H9 (cell line): Measurements from ENCODE around the gene SBK3. TPM values are rescaled to one million over a fixed set of nuclear protein-coding genes. Genes with fewer than 3 reads are reported as not detected.

ENCODE experiments used
- DNase-seq: peaks from one replicate; pipeline ENCODE4 v3.0.0-alpha.2; 2017
- H2AFZ ChIP-seq: one replicate; pipeline ENCODE4 v1.6.1; 2013; ENCODE audit warnings: mild to moderate bottlenecking, low read length, control low read depth, moderate library complexity
- H2AK5ac ChIP-seq: 2 replicates; pipeline ENCODE4 v1.6.1; 2013; ENCODE audit warnings: low read length, control low read depth, mixed read lengths; ENCODE audit not compliant: insufficient read length
- H2BK120ac ChIP-seq: one replicate; pipeline ENCODE4 v1.6.1; 2013; ENCODE audit warnings: low read depth, mild to moderate bottlenecking, low read length, control low read depth, inconsistent platforms; ENCODE audit not compliant: poor library complexity, severe bottlenecking
- H2BK12ac ChIP-seq: 2 replicates; pipeline ENCODE4 v1.6.1; 2013; ENCODE audit warnings: low read length, control low read depth, mixed read lengths, low read depth; ENCODE audit not compliant: insufficient read length
- H2BK15ac ChIP-seq: 2 replicates; pipeline ENCODE4 v1.6.1; 2013; ENCODE audit warnings: low read depth, low read length, control low read depth
- H2BK20ac ChIP-seq: one replicate; pipeline ENCODE4 v1.6.1; 2013; ENCODE audit warnings: low read depth, mild to moderate bottlenecking, low read length, control low read depth, inconsistent platforms; ENCODE audit not compliant: poor library complexity, severe bottlenecking
- H2BK5ac ChIP-seq: 2 replicates; pipeline ENCODE4 v1.6.1; 2013; ENCODE audit warnings: low read length, control low read depth, mixed read lengths; ENCODE audit not compliant: insufficient read length
- H3K14ac ChIP-seq: 2 replicates; pipeline ENCODE4 v1.6.1; 2013; ENCODE audit warnings: low read length, control low read depth; ENCODE audit not compliant: insufficient read depth
- H3K18ac ChIP-seq: 2 replicates; pipeline ENCODE4 v1.6.1; 2013; ENCODE audit warnings: low read depth, mild to moderate bottlenecking, mixed read lengths, low read length, control low read depth; ENCODE audit not compliant: insufficient read length
- H3K23ac ChIP-seq: 2 replicates; pipeline ENCODE4 v1.6.1; 2013; ENCODE audit warnings: low read length, control low read depth, mixed read lengths, low read depth; ENCODE audit not compliant: insufficient read length
- H3K23me2 ChIP-seq: 2 replicates; pipeline ENCODE4 v1.6.1; 2013; ENCODE audit warnings: low read depth, mild to moderate bottlenecking, mixed read lengths, low read length, control low read depth; ENCODE audit not compliant: insufficient read length, poor library complexity, severe bottlenecking
- H3K27ac ChIP-seq: 2 replicates; pipeline ENCODE4 v1.5.1; 2013; ENCODE audit warnings: low read length, control low read depth, mixed read lengths, low read depth; ENCODE audit not compliant: insufficient read length
- H3K27me3 ChIP-seq: 2 replicates; pipeline ENCODE4 v1.6.1; 2013; ENCODE audit warnings: low read length, control low read depth, inconsistent platforms; ENCODE audit not compliant: insufficient read depth
- H3K4ac ChIP-seq: 2 replicates; pipeline ENCODE4 v1.6.1; 2013; ENCODE audit warnings: low read depth, mild to moderate bottlenecking, control low read depth, inconsistent platforms, low read length, moderate library complexity
- H3K4me1 ChIP-seq: 2 replicates; pipeline ENCODE4 v1.6.1; 2013; ENCODE audit warnings: low read length, control low read depth, inconsistent platforms; ENCODE audit not compliant: insufficient read depth
- H3K4me2 ChIP-seq: 2 replicates; pipeline ENCODE4 v1.6.1; 2013; ENCODE audit warnings: low read length, control low read depth, mixed read lengths; ENCODE audit not compliant: insufficient read length, insufficient read depth
- H3K56ac ChIP-seq: 2 replicates; pipeline ENCODE4 v1.6.1; 2013; ENCODE audit warnings: low read depth, mild to moderate bottlenecking, mixed read lengths, low read length, control low read depth; ENCODE audit not compliant: insufficient read length
- H3K79me1 ChIP-seq: 2 replicates; pipeline ENCODE4 v1.6.1; 2013; ENCODE audit warnings: low read depth, mild to moderate bottlenecking, moderate library complexity, low read length, control low read depth, inconsistent platforms; ENCODE audit not compliant: insufficient read depth, poor library complexity, severe bottlenecking
- H3K79me2 ChIP-seq: 2 replicates; pipeline ENCODE4 v1.6.1; 2013; ENCODE audit warnings: low read length, control low read depth, inconsistent platforms; ENCODE audit not compliant: insufficient read depth
- H3K9ac ChIP-seq: 2 replicates; pipeline ENCODE4 v1.6.1; 2013; ENCODE audit warnings: low read length, control low read depth, mixed read lengths; ENCODE audit not compliant: insufficient read length; ENCODE audit errors: extremely low read depth
- H3K9me3 ChIP-seq: one replicate; pipeline ENCODE4 v1.6.1; 2013; ENCODE audit warnings: low read depth, low read length, inconsistent platforms; ENCODE audit not compliant: control insufficient read depth
- H3T11ph ChIP-seq: one replicate; pipeline ENCODE4 v1.6.1; 2013; ENCODE audit warnings: mild to moderate bottlenecking, low read length, control low read depth, inconsistent platforms
- H4K20me1 ChIP-seq: one replicate; pipeline ENCODE4 v1.6.1; 2013; ENCODE audit not compliant: control insufficient read depth, insufficient read length, insufficient read depth
- H4K5ac ChIP-seq: 2 replicates; pipeline ENCODE4 v1.6.1; 2013; ENCODE audit warnings: low read depth, mild to moderate bottlenecking, mixed read lengths, low read length, control low read depth; ENCODE audit not compliant: insufficient read length
- H4K8ac ChIP-seq: replicated peaks from 2 replicates; pipeline ENCODE4 v1.6.1; 2013; ENCODE audit warnings: low read length, control low read depth, mixed read lengths, low read depth; ENCODE audit not compliant: insufficient read length
- H4K91ac ChIP-seq: 2 replicates; pipeline ENCODE4 v1.6.1; 2013; ENCODE audit warnings: low read depth, mild to moderate bottlenecking, moderate library complexity, mixed read lengths, low read length, control low read depth; ENCODE audit not compliant: insufficient read length
- H3K27ac Mint-ChIP-seq, 3 experiments: 2 replicates in 2 of 3; 3 replicates in 1 of 3; pipeline ENCODE4 v1.8.0; 2020 to 2021; ENCODE audit warnings: mixed read lengths in 3 of 3, mild to moderate bottlenecking in 1 of 3, moderate library complexity in 1 of 3
- H3K27me3 Mint-ChIP-seq: 2 replicates; pipeline ENCODE4 v1.8.0; 2021; ENCODE audit warnings: low read depth, mild to moderate bottlenecking, moderate library complexity, mixed read lengths
- H3K36me3 Mint-ChIP-seq, 3 experiments: 2 replicates in 2 of 3; 3 replicates in 1 of 3; pipeline ENCODE4 v1.8.0; 2020 to 2021; ENCODE audit warnings: low read depth in 3 of 3, mixed read lengths in 3 of 3; ENCODE audit not compliant: insufficient read depth in 1 of 3
- H3K4me1 Mint-ChIP-seq, 2 experiments: 2 replicates each; pipeline ENCODE4 v1.8.0; 2020; ENCODE audit warnings: mixed read lengths in 2 of 2
- H3K4me3 Mint-ChIP-seq, 2 experiments: 2 replicates in 1 of 2; 3 replicates in 1 of 2; pipeline ENCODE4 v1.8.0; 2020 to 2021; ENCODE audit warnings: mild to moderate bottlenecking in 2 of 2, mixed read lengths in 2 of 2, moderate library complexity in 1 of 2
- H3K9me3 Mint-ChIP-seq, 2 experiments: 2 replicates in 1 of 2; 3 replicates in 1 of 2; pipeline ENCODE4 v1.8.0; 2020; ENCODE audit warnings: mild to moderate bottlenecking in 2 of 2, mixed read lengths in 2 of 2, moderate library complexity in 1 of 2
- WGBS: extraction: QIAGEN DNeasy Blood & Tissue Kit; methylation state at CpG from one replicate; pipeline ENCODE4 v1.1.7; 2013; ENCODE audit warnings: missing lambda C conversion rate, low lambda C conversion rate, mixed read lengths; ENCODE audit not compliant: insufficient read length; ENCODE audit errors: extremely low coverage; 5-methylcytosine and 5-hydroxymethylcytosine counted together
- total RNA-seq: library from RNA; stranded (reverse); gene quantifications from 2 replicates; pipeline ENCODE4 v1.2.1, GENCODE V29; 2021
- TF ChIP-seq, protein P1 (sequence below): fragments of 200-600 bp; sonication (generic); conservative IDR thresholded peaks from 3 replicates; pipeline ENCODE4 v1.8.0; 2021; ENCODE audit warnings: antibody characterized with exemption, mild to moderate bottlenecking

SBK3 gene
- total RNA-seq, 1 experiment from 2014 or later = 0.70 TPM

DNA sequence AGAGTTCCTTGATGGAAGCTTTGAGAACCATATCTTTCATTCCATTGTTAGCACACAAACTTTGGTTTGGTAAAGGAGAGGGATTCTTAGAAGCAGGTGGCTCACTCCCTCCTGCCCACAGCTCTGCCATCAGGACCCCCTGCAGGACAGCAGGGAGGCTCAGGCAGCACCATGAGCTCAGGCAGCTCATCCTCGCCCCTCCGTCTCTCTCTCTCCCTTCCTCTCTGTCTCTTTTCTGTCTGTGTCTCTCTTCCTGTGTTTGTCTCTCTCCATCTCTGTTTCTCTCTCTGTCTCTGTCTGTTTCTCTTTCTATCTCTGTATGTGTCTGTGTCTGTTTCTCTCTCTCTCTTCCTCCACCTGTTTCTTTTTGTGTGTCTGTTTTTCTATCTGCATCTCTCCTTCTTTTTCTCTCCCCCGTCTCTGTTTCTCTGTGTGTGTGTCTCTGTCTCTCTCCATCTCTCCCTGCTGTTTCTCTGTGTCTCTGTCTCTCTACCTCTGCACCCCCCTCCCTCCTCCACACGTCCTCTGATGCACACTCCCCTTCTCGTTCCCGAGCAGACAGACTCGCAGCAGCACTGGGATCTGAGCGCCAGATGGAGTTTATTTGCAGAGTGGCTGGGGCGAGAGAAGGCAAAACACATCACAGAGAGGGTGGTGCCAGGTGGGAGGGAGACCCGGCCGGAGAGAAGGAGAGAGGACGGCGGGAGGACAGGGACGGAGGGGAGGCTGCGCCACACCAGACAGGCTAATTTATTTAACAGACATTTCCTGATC is 17.1 kb downstream of the SBK3 start:
- no peak overlapping the region for H2BK12ac ChIP-seq
- H4K91ac ChIP-seq = no peak overlapping the region
- no peak overlapping the region for H3K9ac ChIP-seq
- no peak overlapping the region for H2BK15ac ChIP-seq
- H3K4me1 ChIP-seq = no peaks in the 10 kb centered on the region; the same call in 1 of the 2 replicates
- no peak overlapping the region for H3K14ac ChIP-seq
- H2BK120ac ChIP-seq = no peak overlapping the region
- peaks cover 4% of the 10 kb centered on the region; the same call in 1 of the 2 replicates for H3K27me3 Mint-ChIP-seq
- no peaks in the 10 kb centered on the region for H3K79me1 ChIP-seq
- no peaks in the 10 kb centered on the region for H3K36me3 Mint-ChIP-seq
- no peak overlapping the region for H3K18ac ChIP-seq
- H3K79me2 ChIP-seq = no peaks in the 10 kb centered on the region
- H4K8ac ChIP-seq = no peak overlapping the region
- H3K4ac ChIP-seq = no peak overlapping the region
- H2AK5ac ChIP-seq = no peak overlapping the region
- no peaks in the 10 kb centered on the region for H4K20me1 ChIP-seq
- H3K23me2 ChIP-seq = no peaks in the 10 kb centered on the region
- DNase-seq = no peak
- H2BK5ac ChIP-seq = no peak overlapping the region
- H3K9me3 Mint-ChIP-seq = no peaks in the 10 kb centered on the region
- no peak overlapping the region for H3K27ac ChIP-seq
- H3K4me2 ChIP-seq = no peak overlapping the region
- no CpG with 5 or more reads among the region's 15 CpGs for whole genome bisulfite sequencing
- no peaks in the 10 kb centered on the region for H3K9me3 ChIP-seq
- H4K5ac ChIP-seq = no peak overlapping the region
- no peaks in the 10 kb centered on the region; a peak in 1 of 4 replicates for H3K4me1 Mint-ChIP-seq
- no peak overlapping the region for H3K23ac ChIP-seq
- H3K56ac ChIP-seq = no peak overlapping the region
- TF ChIP-seq, protein P1, sequence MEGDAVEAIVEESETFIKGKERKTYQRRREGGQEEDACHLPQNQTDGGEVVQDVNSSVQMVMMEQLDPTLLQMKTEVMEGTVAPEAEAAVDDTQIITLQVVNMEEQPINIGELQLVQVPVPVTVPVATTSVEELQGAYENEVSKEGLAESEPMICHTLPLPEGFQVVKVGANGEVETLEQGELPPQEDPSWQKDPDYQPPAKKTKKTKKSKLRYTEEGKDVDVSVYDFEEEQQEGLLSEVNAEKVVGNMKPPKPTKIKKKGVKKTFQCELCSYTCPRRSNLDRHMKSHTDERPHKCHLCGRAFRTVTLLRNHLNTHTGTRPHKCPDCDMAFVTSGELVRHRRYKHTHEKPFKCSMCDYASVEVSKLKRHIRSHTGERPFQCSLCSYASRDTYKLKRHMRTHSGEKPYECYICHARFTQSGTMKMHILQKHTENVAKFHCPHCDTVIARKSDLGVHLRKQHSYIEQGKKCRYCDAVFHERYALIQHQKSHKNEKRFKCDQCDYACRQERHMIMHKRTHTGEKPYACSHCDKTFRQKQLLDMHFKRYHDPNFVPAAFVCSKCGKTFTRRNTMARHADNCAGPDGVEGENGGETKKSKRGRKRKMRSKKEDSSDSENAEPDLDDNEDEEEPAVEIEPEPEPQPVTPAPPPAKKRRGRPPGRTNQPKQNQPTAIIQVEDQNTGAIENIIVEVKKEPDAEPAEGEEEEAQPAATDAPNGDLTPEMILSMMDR = no peak
- H2BK20ac ChIP-seq = no peak overlapping the region
- no peak overlapping the region for H3K27ac Mint-ChIP-seq
- no peak overlapping the region for H3K4me3 Mint-ChIP-seq
- no peak overlapping the region for H3T11ph ChIP-seq
- no peak overlapping the region for H2AFZ ChIP-seq
- H3K27me3 ChIP-seq = no peaks in the 10 kb centered on the region
